Stimulated activated CD4-positive, alpha-beta T cell treated with anti-CD3 and anti-CD28 coated beads, Interleukin-1b, Interleukin-23, amount 100 ng/mL, for 1 hour (primary cell): Measurements from ENCODE around the gene TPK1.
"Not testable (repeated sequence)": the region's sequence is repeated elsewhere in the genome, so short reads cannot be mapped to it uniquely, and the experiment has no call there.

Experiments
- DNase-seq, 2 donors: peaks; one replicate each; pipeline ENCODE4 v3.0.0-alpha.2; 2020; ENCODE audit warnings: low read depth in 2 of 2

Gene TPK1

GRCh38 chr7:144822223-144822622 is 13.6 kb downstream of the TPK1 start:
- DNase-seq: no peak

GRCh38 chr7:144821067-144821466 is 14.8 kb downstream of the TPK1 start:
- DNase-seq: no peak

GRCh38 chr7:144820552-144820951 is 15.3 kb downstream of the TPK1 start:
- DNase-seq: no peak

GRCh38 chr7:144819566-144819965 is 16.3 kb downstream of the TPK1 start:
- DNase-seq: no peak

- peak in 1 of 2 donors; percentile 18 for DNase-seq
Observed at GRCh38 chr7:144818511-144818910, 17.3 kb downstream of the TPK1 start.

- DNase-seq: no peak
Observed at GRCh38 chr7:144817001-144817400, 18.9 kb downstream of the TPK1 start.

GRCh38 chr7:144814299-144814698 is 21.6 kb downstream of the TPK1 start:
- no peak for DNase-seq

- DNase-seq: no peak
Observed at GRCh38 chr7:144812379-144813283, 23.2 kb downstream of the TPK1 start.

GRCh38 chr7:144805627-144806239 is 30.1 kb downstream of the TPK1 start:
- DNase-seq: no peak

GRCh38 chr7:144800678-144801436 is 35.0 kb downstream of the TPK1 start:
- DNase-seq: not testable (repeated sequence)

- DNase-seq: no peak
Observed at GRCh38 chr7:144796919-144797318, 38.9 kb downstream of the TPK1 start.

- no peak for DNase-seq
Observed at GRCh38 chr7:144792050-144792449, 43.8 kb downstream of the TPK1 start.

GRCh38 chr7:144791488-144791887 is 44.4 kb downstream of the TPK1 start:
- no peak for DNase-seq

- no peak for DNase-seq
Observed at GRCh38 chr7:144787127-144787526, 48.7 kb downstream of the TPK1 start.

- no peak for DNase-seq
Observed at GRCh38 chr7:144786522-144786921, 49.3 kb downstream of the TPK1 start.

- DNase-seq: no peak
Observed at GRCh38 chr7:144786079-144786478, 49.8 kb downstream of the TPK1 start.

GRCh38 chr7:144785521-144785920 is 50.3 kb downstream of the TPK1 start:
- DNase-seq: no peak

GRCh38 chr7:144784943-144785342 is 50.9 kb downstream of the TPK1 start:
- DNase-seq: no peak

- no peak for DNase-seq
Observed at GRCh38 chr7:144784441-144784840, 51.4 kb downstream of the TPK1 start.

GRCh38 chr7:144782883-144783282 is 53.0 kb downstream of the TPK1 start:
- DNase-seq: no peak

- no peak for DNase-seq
Observed at GRCh38 chr7:144780071-144780608, 55.7 kb downstream of the TPK1 start.

GRCh38 chr7:144777889-144778288 is 58.0 kb downstream of the TPK1 start:
- DNase-seq: not testable (repeated sequence)
